ENCODE data around the gene CHIC2. TPM values are rescaled to one million over a fixed set of nuclear protein-coding genes. Genes with fewer than 3 reads are reported as not detected.
A peak's percentile ranks its signal among the peaks of the same experiment; 100 is the strongest.
"Not testable (repeated sequence)": the region's sequence is repeated elsewhere in the genome, so short reads cannot be mapped to it uniquely, and the experiment has no call there.

Gene CHIC2
- 29.7 and 44.6 TPM in 2 replicates for total RNA-seq

DNA sequence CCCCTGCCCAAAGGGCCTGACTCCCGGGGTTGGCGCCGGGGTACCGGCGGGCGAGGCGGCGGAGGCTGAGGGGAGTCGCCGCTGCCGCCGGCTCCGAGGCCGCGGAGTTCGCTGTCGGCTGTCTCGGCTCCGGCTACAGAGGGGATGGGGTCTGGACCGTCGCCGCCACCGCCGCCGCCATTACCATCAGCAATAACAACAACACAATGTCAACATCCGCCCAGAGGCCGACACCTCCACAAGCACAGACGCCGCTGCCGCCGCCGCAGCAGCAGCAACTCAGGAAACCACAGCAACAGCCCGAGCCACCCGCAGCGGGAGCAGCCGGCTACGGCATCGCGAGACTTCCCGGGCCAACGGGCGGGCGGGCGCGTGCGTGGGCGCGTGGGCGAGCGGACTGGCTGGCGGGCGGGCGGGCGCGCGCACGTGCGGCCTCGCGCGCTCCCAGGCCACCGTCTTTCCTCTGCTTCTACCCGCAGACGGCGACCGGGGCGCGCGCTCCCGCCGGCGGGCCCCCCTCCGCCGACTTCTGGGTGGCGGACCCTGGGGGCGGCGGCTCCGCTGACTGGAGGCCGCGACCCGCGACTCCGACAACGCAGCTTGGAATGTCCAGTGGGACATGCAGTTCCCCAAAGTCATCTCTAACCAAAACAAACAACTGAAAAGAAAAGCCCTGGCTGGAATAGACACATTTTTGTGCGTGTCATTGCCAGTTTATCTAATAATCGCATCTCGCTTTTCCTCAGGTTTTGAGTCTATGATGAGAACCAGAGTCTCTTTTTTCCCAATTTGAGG, at the start of gene CHIC2:
Gene CHIC2 (minus strand): TSS at position 289 of the 795 bp plus-strand sequence. CDS start 305 bp downstream, outside the sequence.
- DNase-seq (ENCODE audit: low read depth) = peak; percentile 73

DNA sequence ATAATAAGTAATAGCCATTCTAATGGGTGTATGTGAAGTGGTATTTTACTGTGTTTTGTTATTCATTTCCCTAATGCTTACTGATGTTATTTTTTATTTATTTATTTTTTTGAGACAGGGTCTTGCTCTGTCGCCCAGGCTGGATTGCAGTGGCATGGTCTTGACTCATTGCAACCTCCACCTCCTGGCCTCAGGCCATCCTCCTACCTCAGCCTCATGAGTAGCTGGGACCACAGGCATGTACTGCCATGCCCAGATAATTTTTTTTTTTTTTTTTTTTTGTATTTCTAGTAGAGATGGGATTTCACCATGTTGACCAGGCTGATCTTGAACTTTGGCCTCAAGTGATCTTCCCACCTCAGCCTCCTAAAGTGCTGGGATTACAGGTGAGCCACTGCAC, 48.8 kb upstream of the CHIC2 start:
- DNase-seq (ENCODE audit: low read depth) = not testable (repeated sequence)

DNA sequence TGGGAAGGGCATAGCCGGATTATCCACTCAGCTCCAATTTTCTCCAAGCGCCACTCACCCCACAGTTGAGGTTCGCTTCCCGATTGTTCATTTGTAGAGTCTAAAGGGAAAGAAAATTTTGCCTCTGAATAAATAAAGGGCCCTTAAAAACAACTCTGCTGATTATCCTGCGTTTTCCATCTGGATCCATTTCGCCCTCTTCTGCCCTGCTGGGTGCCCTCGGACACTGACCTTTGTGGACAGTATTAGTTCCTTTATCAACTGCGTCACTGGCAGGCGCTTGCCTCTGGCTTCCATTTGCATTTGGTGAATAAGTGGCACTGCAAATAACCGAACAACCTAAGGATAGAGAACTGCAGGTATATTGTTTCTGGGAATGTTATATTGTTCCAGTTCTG, 45.6 kb upstream of the CHIC2 start:
- DNase-seq (ENCODE audit: low read depth) = no peak

DNA sequence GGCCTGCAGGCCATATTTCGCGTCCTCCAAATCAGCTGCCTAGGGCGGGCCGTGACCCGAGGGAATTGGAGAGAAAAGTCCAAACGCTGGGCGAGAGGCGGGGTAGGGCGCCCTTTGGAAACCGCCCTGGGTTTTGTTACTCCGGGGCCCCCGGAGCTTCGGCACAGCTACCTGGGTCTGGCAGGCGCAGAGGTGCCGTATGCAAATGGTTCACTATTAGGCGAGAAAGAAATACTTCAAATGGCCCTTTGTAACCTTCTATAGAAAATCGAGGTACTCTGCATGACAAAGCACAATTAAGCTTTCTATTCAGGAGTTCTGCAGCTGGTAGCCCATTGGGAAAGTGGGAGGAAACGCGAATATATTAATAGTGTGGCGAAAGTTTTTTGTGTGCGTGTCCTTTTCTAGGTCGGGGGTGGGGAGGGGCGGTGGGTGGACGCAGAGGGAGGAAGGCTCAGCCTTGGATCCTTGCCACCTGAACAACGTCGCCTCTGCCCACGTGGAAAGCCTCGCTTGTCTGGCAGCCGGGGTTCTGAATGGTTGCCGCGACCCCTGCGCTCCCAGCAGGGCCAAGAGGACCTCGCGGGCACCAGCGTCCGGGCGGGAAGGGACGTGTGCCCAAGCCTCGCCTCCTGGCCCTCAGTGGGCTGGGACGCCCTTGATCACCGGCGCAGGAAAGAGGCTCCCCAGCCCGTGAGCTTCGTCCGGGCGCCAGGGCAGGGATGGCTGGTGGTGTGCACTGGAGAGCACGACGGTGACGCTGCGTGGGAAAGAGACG, 45.0 kb upstream of the CHIC2 start:
- no peak for DNase-seq (ENCODE audit: low read depth)

DNA sequence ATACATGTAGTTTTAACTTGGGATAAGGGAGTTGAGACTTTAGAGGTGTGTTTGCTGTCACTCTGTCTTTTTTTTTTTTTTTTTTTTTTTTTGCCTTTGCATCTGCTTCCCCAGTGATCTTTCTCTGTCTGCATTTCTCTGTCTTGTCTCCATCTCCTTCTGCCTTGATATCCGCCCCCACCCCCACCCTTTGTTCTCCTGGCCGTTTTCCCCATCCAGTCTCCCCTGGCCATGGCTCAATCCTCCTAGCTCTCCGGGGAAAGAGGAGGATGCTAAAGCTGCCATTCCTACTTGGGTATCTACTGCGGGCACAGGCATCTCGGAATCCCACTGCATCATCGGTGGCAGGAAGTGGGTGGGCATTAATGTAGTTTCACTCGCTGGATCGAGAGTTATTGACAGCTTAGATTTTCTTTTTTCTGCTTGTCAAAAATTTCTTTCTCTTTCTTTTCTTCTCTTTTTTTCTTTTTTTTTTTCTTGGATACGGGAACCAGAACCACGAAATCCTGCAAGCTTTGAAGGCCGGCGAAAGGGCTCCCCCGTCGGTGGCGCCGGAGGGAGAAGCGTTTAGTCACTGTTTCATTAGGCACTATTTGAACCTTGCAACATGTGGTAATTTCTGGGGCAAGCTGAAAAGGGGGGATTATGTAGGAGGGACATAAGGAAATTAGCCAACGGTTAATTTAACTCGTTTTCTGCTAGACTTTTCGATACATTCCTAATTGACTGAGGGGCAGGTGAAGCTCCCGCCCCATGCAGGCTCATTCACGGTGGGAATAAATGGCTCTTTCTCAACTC, 43.7 kb upstream of the CHIC2 start:
- DNase-seq (ENCODE audit: low read depth) = no peak

DNA sequence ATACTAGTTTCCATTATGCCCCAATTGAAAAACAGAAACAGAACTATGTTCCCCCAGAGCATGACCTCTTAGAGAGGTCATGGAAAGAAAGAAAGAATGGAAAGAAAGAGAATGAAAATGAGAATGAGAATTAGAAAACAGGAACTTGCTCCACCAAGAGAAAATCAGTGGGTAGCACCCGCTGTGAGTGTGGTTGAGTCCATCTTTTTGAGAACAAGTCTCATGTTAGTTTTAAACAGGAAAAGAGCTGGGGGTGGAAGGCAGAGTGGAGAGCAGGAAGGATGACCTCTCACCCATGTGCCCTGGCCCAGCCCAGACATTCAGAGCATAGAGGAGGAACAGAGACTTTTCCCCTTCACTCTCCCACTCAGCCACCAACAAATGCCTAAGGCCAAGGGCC, 40.5 kb upstream of the CHIC2 start:
- no peak for DNase-seq (ENCODE audit: low read depth)

DNA sequence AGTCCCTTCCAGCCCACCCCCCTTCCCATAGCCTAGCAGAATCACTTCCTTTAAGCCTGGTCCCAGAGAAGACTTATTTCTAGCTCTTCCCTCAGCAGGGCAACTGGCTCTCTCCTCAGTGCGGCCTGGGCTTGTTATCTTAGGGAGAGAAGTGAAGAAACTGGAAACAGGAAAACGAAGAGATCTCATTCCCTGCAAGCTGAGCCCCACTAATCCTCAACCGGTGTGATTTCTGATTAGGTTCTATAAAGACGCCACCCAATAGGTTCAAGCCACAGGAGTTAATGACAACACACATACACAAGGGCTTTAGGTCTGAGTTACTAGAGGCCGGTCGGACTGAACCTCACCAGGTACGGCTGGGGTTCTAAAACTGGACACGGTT, 38.8 kb upstream of the CHIC2 start:
- DNase-seq (ENCODE audit: low read depth) = no peak

DNA sequence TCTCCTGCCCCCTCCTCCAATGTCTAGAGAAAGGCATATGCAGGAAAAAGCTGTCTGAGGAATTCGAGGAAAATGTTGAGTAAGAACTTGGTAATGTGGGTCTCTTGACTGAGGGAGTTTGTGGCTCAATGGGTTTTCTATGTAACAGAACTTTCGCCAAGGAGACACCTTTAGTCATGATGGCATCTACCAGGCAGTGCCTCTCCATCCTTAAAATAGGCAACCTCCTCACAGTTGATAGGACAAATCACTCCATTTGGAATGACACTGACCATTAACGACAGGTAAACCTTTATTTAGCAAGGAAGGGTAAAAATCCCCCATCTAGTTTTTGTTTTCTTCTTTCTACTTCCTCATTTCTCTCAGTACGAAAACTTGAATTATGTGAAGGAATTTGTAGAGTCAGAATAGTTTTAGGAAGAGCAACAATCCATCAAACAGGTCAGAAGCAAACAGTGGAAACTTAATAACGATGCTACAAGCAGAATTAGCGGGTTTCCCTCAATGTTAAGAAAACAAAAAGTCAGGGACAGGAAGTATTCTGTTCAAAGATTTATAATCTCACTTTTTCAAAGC, 38.2 kb upstream of the CHIC2 start:
- DNase-seq (ENCODE audit: low read depth) = no peak

DNA sequence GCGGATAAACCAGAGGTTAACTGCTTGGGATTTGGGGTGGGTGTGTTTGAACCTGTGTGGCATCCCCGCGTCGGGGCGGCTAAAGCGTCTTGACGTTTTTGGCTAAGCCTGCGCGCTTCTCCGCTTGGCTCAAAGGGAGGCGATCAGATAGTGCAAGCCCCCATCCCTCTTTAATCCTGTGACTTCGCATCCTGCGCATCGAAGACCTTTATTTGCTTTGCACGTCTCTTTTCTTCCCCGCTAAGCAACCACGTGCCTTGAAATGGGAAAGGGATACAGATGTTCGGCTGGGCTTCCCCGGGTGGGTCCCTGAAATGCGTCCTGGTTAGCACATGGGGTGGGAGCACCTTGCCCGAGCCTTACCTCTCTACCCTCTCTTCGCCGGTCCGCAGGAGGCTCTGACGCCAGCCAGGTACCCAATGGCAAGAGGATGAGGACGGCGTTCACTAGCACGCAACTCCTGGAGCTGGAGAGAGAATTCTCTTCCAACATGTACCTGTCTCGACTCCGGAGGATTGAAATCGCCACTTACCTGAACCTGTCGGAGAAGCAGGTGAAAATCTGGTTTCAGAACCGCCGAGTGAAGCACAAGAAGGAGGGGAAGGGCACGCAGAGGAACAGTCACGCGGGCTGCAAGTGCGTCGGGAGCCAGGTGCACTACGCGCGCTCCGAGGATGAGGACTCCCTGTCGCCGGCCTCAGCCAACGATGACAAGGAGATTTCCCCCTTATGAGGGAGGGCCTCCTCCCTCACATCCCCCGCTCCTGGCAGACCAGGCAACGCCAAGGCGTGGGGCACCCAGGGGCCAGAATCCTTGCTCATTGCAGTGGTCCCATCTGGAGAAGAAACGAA, 37.0 kb upstream of the CHIC2 start:
- DNase-seq (ENCODE audit: low read depth) = no peak

DNA sequence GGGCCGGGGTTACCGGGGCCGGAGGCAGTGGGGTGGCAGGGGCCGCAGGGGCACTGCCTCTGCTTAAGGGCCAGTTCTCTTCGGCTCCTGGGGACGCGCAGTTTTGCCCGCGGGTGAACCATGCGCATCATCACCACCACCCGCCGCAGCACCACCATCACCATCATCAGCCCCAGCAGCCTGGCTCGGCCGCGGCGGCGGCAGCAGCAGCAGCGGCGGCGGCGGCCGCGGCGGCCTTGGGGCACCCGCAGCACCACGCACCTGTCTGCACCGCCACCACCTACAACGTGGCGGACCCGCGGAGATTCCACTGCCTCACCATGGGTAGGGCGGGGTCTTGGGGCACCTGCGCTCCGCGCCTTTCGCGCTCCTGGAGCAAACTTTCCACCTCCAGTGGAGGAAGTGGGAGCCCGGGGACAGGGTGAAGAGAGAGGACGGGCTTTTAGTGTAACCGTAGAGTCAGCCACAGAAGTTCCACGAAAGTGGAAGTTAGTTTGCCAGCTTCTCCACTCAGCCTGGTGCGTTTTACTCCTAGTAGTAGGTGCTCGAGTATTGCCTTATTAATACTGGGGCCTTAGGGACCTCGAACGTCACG, 36.3 kb upstream of the CHIC2 start:
- no peak for DNase-seq (ENCODE audit: low read depth)

DNA sequence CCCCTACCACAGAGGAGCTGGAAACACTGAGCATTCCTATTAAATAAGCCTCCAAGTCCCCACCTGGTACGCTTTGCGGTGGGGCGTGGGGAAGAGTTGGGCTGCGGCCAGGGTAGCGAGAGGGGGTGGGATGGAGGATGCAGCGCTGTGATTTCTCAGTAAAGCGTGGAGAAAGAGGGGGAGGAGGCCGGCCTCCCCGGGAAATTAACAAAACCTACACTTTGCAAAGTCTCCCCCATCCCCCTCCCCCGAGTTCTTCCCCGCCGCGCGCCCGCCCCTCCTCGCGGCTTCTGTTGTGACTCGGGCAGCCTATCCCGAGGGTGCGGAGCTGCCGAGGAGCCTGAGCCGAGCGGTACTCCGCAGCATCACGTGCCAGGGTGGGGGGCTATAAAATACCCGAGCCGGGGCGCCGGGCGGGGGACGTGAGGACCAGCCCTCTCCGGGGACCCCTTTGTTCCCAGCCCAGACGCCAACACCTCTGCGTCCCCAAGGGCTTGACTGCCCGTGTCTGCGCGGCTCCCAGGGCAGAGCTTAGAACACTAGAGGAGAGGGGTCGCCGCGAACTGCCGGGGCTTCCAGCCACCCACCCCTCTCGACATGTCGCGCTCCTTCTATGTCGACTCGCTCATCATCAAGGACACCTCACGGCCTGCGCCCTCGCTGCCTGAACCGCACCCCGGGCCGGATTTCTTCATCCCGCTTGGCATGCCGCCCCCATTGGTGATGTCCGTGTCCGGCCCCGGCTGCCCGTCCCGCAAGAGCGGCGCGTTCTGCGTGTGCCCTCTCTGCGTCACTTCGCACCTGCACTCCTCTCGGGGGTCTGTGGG, 35.6 kb upstream of the CHIC2 start, which contains the start of gene GSX2:
Gene GSX2 (plus strand): TSS at position 416 of the 827 bp plus-strand sequence. CDS start 182 bp downstream, at position 598.
- DNase-seq (ENCODE audit: low read depth) = no peak

DNA sequence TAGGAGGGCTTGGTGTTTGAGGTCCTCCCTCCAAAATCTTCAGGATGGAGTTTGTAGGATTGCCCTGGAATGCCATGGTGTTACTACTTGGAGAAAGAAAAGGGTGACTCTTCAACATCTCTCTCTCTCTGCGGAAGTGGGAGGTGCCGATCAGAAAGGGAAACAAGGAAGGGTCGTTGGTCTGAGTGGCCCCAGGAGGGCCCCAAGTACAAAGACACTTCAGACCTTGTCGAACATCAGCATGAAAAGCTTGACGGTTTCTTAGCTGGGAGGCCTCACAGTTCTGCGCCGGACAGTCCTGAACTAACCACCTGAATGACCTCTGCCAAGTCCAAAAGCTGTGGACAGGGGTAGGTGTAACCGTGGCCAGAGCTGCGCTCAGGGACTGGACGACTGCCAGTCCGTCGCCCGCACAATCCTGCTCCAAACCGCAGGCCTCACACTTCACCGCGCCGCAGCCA, 34.9 kb upstream of the CHIC2 start:
- DNase-seq (ENCODE audit: low read depth) = peak; percentile 64

DNA sequence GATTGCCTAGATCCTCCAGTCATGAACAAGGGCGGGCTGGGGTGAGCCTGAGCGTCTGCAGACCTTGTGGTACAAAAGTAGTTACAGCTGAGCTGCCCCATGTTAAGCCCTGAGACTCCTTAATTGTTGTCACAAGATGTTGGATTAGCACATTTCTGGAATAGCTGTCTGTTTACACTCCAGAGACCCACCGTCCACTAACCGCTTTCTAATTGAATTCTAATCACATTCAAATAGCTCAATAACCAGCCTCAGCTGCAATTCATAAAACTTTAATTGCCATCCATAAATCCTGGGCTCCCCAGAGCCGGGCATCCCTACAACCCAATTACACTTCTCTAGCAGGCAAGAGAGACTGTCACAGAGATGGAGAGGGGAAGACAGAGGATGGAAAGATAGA, 34.0 kb upstream of the CHIC2 start:
- DNase-seq (ENCODE audit: low read depth) = no peak

DNA sequence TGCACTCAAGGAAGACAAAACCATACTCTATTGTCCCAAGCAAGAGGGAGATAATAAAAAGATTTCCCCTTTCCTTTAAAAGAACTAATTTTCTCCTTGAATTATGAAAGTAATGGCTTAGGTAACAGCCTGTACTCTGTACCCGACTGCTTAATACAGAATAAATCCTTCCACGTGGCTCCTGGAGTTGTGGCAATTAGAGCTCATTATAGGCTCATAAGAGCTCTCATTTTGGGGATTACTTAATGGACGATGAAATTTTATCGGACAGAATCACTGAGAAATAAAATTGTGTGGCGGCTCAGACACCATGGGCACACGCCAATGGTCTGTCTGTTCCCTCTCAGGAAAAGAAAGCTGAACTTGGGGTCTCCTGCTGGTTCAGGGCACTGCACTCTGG, 32.7 kb upstream of the CHIC2 start:
- DNase-seq (ENCODE audit: low read depth) = no peak

DNA sequence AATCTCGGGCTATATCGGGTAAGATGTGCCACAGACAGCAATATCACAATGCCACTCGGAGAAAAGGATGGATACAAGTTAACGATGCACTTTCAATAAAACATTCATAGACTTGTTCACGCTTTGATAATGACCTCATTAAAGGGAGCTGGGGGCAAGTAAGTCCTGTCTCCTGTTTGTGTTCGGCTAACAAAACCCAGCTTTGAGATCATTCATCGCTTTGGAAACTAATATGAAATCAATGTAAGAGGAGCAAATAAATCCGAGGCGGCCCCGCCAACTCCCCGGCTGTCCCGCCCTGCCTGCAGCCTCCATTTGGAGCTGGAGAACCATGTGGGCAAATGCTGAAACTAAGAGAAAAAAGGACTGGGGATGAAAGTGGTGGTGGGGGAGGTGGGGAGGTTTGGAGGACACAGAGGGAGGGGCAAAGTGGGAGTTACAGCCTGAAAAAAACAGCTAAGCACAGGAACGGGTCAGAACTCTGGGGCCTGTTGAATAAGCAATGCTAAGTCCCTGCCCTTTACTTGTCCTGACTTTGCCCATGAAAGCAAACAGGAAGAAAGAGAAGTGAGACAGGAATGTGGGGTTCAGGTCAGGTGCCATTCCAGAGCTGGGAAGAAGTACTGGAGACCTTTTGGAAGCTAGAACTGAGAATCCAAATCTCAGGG, 32.0 kb upstream of the CHIC2 start:
- no peak for DNase-seq (ENCODE audit: low read depth)

DNA sequence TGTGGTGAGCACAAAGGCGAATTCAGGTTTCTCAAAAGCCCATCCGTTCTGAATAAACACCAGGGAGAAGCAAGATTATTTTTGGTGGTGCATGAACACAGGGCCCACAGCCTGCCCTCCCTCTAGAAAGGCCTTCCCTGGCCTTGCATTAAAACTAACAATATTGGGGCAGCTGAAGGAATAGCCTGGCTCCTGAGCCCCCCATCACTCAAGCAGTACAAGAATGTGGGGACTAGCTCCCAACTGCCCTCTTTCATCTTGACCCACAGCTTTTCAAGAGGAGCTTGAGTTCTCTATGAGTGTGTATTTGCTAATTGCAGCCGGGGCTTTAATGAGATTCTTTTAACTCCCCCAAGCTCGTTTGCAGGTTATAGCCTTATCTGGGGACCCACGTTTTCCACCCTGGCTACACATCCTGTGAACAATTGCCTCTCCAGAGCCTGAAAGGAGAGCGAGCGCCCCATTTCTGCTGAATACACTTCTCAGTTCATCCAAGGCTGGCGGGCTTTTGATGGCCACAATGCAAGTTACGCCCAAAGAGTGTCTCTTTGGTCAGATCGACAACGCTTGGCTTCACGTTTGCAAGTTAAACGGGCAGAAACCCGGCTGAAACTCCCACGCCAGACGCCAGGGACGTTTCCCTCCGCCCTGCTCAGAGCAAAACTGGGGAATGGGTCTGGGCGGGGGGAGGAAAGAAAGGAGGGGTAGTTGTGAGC, 30.9 kb upstream of the CHIC2 start:
- no peak for DNase-seq (ENCODE audit: low read depth)

DNA sequence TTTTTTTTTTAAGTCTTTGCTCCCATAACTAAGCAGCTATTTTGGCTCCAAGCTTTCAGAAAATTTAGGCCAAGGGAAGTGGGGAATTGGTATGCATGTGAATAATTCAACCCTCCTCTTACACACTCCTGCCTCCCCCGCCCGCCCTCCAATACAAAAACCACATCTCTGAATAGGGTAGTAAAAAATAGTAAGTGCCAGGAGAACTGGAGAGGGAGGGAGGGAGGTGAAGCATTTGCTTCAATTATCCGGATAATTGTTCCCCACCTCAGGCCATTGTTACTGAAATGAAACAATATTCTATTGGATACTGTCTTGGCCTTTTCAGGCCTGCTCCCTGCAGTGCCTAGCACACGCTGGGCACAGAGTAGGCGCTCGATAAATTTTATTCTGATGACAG, 30.0 kb upstream of the CHIC2 start:
- no peak for DNase-seq (ENCODE audit: low read depth)

All from renal cortical epithelial cell (primary cell).